Central memory CD8-positive, alpha-beta T cell (primary cell): ENCODE results near the gene ARHGEF7.
A peak's percentile ranks its signal among the peaks of the same experiment; 100 is the strongest.
"Not testable (repeated sequence)": the region's sequence is repeated elsewhere in the genome, so short reads cannot be mapped to it uniquely, and the experiment has no call there.

Experiments used
- ATAC-seq: fragments of 150-1000 bp; cut with Tn5 transposase; replicated peaks from 2 replicates; pipeline ENCODE4 v1.10.0; 2022; ENCODE audit warnings: mild to moderate bottlenecking, moderate FRiP score, moderate number of reproducible peaks; ENCODE audit not compliant: poor library complexity, severe bottlenecking; ENCODE audit errors: extremely low read depth
- DNase-seq, 2 donors: peaks; one replicate each; pipeline ENCODE4 v3.0.0; 2021; ENCODE audit warnings: low spot score in 2 of 2
- H3K27ac Mint-ChIP-seq: one replicate; pipeline ENCODE4 v1.8.0; 2022; ENCODE audit warnings: low read depth, mild to moderate bottlenecking, moderate library complexity, mixed read lengths
- H3K27me3 Mint-ChIP-seq: one replicate; pipeline ENCODE4 v1.8.0; 2022; ENCODE audit warnings: mixed read lengths
- H3K36me3 Mint-ChIP-seq: one replicate; pipeline ENCODE4 v1.8.0; 2022; ENCODE audit warnings: mild to moderate bottlenecking, moderate library complexity, mixed read lengths; ENCODE audit not compliant: insufficient read depth
- H3K4me1 Mint-ChIP-seq: one replicate; pipeline ENCODE4 v1.8.0; 2022; ENCODE audit warnings: mixed read lengths
- H3K4me3 Mint-ChIP-seq: one replicate; pipeline ENCODE4 v1.8.0; 2022; ENCODE audit warnings: mild to moderate bottlenecking, moderate library complexity, mixed read lengths
- H3K9me3 Mint-ChIP-seq: one replicate; pipeline ENCODE4 v1.8.0; 2022; ENCODE audit warnings: mixed read lengths

ARHGEF7 gene

GRCh38 chr13:111183087-111183645, 68.1 kb downstream of the ARHGEF7 start:
- peak; percentile 57 for ATAC-seq
- peaks cover 10% of the 10 kb centered on the region for H3K36me3 Mint-ChIP-seq
- DNase-seq, result peak in 1 of 2 donors; percentile 29
- no peaks in the 10 kb centered on the region for H3K27me3 Mint-ChIP-seq
- peak overlapping the region; percentile 82 for H3K27ac Mint-ChIP-seq
- H3K4me3 Mint-ChIP-seq, result no peak overlapping the region
- H3K4me1 Mint-ChIP-seq, result peaks cover 86% of the 10 kb centered on the region
- H3K9me3 Mint-ChIP-seq, result no peaks in the 10 kb centered on the region

GRCh38 chr13:111183959-111184358, 68.8 kb downstream of the ARHGEF7 start:
- peaks cover 88% of the 10 kb centered on the region for H3K4me1 Mint-ChIP-seq
- peaks cover 11% of the 10 kb centered on the region for H3K36me3 Mint-ChIP-seq
- DNase-seq, result no peak
- ATAC-seq, result no peak
- H3K27me3 Mint-ChIP-seq, result no peaks in the 10 kb centered on the region
- H3K9me3 Mint-ChIP-seq, result no peaks in the 10 kb centered on the region
- H3K4me3 Mint-ChIP-seq, result peak overlapping the region; percentile 65
- peak overlapping the region; percentile 82 for H3K27ac Mint-ChIP-seq

- ATAC-seq (peak; percentile 66), DNase-seq (peak in 1 of 2 donors; percentile 37)
- H3K27ac Mint-ChIP-seq, result peak overlapping the region; percentile 82
- peak overlapping the region; percentile 65 for H3K4me3 Mint-ChIP-seq
- H3K9me3 Mint-ChIP-seq, result no peaks in the 10 kb centered on the region
- H3K36me3 Mint-ChIP-seq, result peaks cover 17% of the 10 kb centered on the region
- H3K4me1 Mint-ChIP-seq, result peaks cover 90% of the 10 kb centered on the region
- no peaks in the 10 kb centered on the region for H3K27me3 Mint-ChIP-seq
These were observed 69.6 kb downstream of the ARHGEF7 start for GRCh38 chr13:111184458-111185401.

GRCh38 chr13:111186305-111186935, 71.3 kb downstream of the ARHGEF7 start:
- Mint-ChIP-seq H3K4me1 (peaks cover 91% of the 10 kb centered on the region), H3K27ac (peak overlapping the region; percentile 82), H3K36me3 (peaks cover 19% of the 10 kb centered on the region), H3K4me3 (no peak overlapping the region), H3K9me3 (no peaks in the 10 kb centered on the region), H3K27me3 (no peaks in the 10 kb centered on the region)
- no peak for DNase-seq
- no peak for ATAC-seq

- peaks cover 83% of the 10 kb centered on the region for H3K4me1 Mint-ChIP-seq
- H3K36me3 Mint-ChIP-seq, result peaks cover 19% of the 10 kb centered on the region
- no peaks in the 10 kb centered on the region for H3K27me3 Mint-ChIP-seq
- no peaks in the 10 kb centered on the region for H3K9me3 Mint-ChIP-seq
- H3K27ac Mint-ChIP-seq, result peak overlapping the region; percentile 74
- no peak for ATAC-seq
- DNase-seq, result no peak
- peak overlapping the region; percentile 74 for H3K4me3 Mint-ChIP-seq
These were observed 72.9 kb downstream of the ARHGEF7 start for GRCh38 chr13:111187960-111188541.

GRCh38 chr13:111189064-111189505, 74.0 kb downstream of the ARHGEF7 start:
- not testable (repeated sequence) for H3K27me3 Mint-ChIP-seq, H3K9me3 Mint-ChIP-seq
- DNase-seq, result peak; percentile 35 to 73
- Mint-ChIP-seq H3K4me3 (peak overlapping the region; percentile 74), H3K27ac (peak overlapping the region; percentile 74), H3K36me3 (peaks cover 19% of the 10 kb centered on the region), H3K4me1 (peaks cover 79% of the 10 kb centered on the region)
- ATAC-seq, result peak; percentile 60

GRCh38 chr13:111189516-111189915, 74.4 kb downstream of the ARHGEF7 start:
- Mint-ChIP-seq H3K4me3 (peak overlapping the region; percentile 74), H3K4me1 (peaks cover 79% of the 10 kb centered on the region), H3K27ac (peak overlapping the region; percentile 74), H3K36me3 (peaks cover 19% of the 10 kb centered on the region)
- peak; percentile 6 for ATAC-seq
- not testable (repeated sequence) for H3K27me3 Mint-ChIP-seq, H3K9me3 Mint-ChIP-seq, DNase-seq

GRCh38 chr13:111193223-111193622, 78.1 kb downstream of the ARHGEF7 start:
- not testable (repeated sequence) for H3K27ac Mint-ChIP-seq, ATAC-seq, H3K4me3 Mint-ChIP-seq, H3K27me3 Mint-ChIP-seq, DNase-seq, H3K9me3 Mint-ChIP-seq, H3K36me3 Mint-ChIP-seq
- H3K4me1 Mint-ChIP-seq, result peaks cover 61% of the 10 kb centered on the region

GRCh38 chr13:111194651-111195050, 79.5 kb downstream of the ARHGEF7 start:
- not testable (repeated sequence) for H3K9me3 Mint-ChIP-seq, H3K27me3 Mint-ChIP-seq, ATAC-seq, DNase-seq, H3K4me3 Mint-ChIP-seq, H3K36me3 Mint-ChIP-seq, H3K27ac Mint-ChIP-seq
- H3K4me1 Mint-ChIP-seq, result peaks cover 52% of the 10 kb centered on the region

- not testable (repeated sequence) for DNase-seq, H3K9me3 Mint-ChIP-seq, H3K27ac Mint-ChIP-seq, ATAC-seq, H3K4me3 Mint-ChIP-seq, H3K27me3 Mint-ChIP-seq, H3K36me3 Mint-ChIP-seq
- peaks cover 61% of the 10 kb centered on the region for H3K4me1 Mint-ChIP-seq
These were observed 83.7 kb downstream of the ARHGEF7 start for GRCh38 chr13:111198732-111199378.

GRCh38 chr13:111201304-111201940, 86.3 kb downstream of the ARHGEF7 start:
- Mint-ChIP-seq H3K4me1 (peaks cover 61% of the 10 kb centered on the region), H3K9me3 (no peaks in the 10 kb centered on the region), H3K4me3 (no peak overlapping the region), H3K27me3 (no peaks in the 10 kb centered on the region), H3K36me3 (peaks cover 6% of the 10 kb centered on the region), H3K27ac (no peak overlapping the region)
- DNase-seq (no peak), ATAC-seq (no peak)
